ENCODE data around the gene NSUN4. TPM values are rescaled to one million over a fixed set of nuclear protein-coding genes. Genes with fewer than 3 reads are reported as not detected.

Gene NSUN4
- total and polyA plus RNA-seq, 10 of the 15 experiments (the other 5 are each of a cell fraction or from before 2014, with no cell fraction given) = 22.1 to 80.2 (median 29.6) TPM

DNA sequence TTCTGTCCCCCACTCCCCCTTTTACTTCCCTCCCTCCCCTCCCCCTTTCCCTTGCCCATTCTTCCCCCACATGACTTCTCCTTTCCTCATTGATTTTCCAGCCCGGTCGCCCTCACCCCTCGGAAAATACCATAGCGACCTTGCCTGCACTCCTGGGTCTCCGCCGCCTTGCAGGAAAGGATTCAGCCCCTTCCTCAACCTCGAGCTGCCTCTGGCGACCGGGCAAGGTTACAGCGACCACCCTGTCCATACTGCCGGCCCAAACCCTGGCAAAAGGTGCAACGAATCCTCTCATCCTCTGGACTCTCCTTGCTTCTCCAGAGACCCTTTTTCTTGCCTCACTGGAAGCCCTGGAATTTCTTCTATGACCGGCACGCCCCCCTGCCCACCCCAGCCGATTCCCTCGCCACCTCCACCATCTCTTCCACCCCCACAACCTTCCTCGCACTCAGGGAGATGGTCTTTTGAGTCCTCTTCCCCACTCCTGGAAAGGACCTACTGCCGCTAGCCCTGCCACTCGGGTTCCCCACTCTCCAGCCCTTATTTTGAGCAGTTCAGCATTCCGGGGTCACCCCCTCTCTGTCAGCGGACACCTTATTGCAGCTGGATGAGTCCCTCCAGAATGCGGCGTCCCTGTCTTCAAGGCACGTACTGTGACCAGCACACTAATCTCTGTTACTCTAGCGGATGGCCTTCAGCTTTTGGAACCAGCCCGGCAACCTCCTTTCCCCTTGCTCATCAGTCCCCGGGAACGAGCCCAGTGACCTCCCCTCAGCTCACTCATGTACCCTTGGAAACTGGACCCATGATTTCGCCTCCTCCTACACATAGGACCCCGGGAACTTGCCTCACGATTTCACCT is 846 bp downstream of the NSUN4 start:
- Histone ChIP-seq H3K9me3 (replicated peaks; ENCODE audit: control insufficient read depth, insufficient read depth, low read length) (no peaks in the 10 kb centered on the region), H3K79me2 (ENCODE audit: control insufficient read depth, insufficient read depth, low read length) (peaks cover 60% of the 10 kb centered on the region), H3K4me2 (ENCODE audit: control insufficient read depth, insufficient read depth) (peak overlapping the region; percentile 91), H3K27me3 (replicated peaks in 1 of 2; ENCODE audit: control insufficient read depth in 2 of 2, insufficient read depth in 2 of 2, low read length in 1 of 2) (no peaks in the 10 kb centered on the region), H3K27ac (ENCODE audit: control insufficient read depth, insufficient read depth) (peak overlapping the region; percentile 97), H4K20me1 (ENCODE audit: control insufficient read depth, insufficient read depth) (no peaks in the 10 kb centered on the region), H3K4me3 (peak overlapping the region; percentile 80), H3K4me1 (ENCODE audit: control insufficient read depth, insufficient read depth, low read length) (peaks cover 16% of the 10 kb centered on the region; the same call in 1 of the 2 replicates), H3K36me3 (ENCODE audit: control insufficient read depth in 2 of 2, insufficient read depth in 2 of 2, low read length in 1 of 2) (peaks cover 2 to 9% of the 10 kb centered on the region in 2 experiments; a peak in 2 of 4 replicates), H3K9ac (ENCODE audit: control insufficient read depth, insufficient read depth, low read length) (peak overlapping the region; percentile 97), H2AFZ (ENCODE audit: control insufficient read depth, low read depth, low read length) (peak overlapping the region; percentile 85; the same call in 1 of the 2 replicates)
- ChIA-PET POLR2A (interaction anchor here (1.7 to 5.1 kb wide), 4 partner anchors 8 to 37 kb away, joined by 6 to 55 read pairs (median 40); partner anchors contain the start of genes LRRC41 and UQCRH), CTCF (interaction anchor here (0.7 to 11.4 kb wide), 12 partner anchors 8 to 117 kb away, joined by 3 to 267 read pairs (median 6); partner anchors contain the start of genes LRRC41, RAD54L and UQCRH), RAD21 (ENCODE audit: unreplicated experiment) (interaction anchor here (1.1 to 5.6 kb wide), 9 partner anchors 9 to 211 kb away, joined by 5 to 49 read pairs (median 7); partner anchors contain the start of genes LRRC41, RAD54L and UQCRH), SMC1A (ENCODE audit: uncharacterized antibody, unreplicated experiment) (interaction anchor here (1.2 to 11.1 kb wide), 8 partner anchors 7 to 669 kb away, joined by 3 to 141 read pairs (median 8); partner anchors contain the start of genes LRRC41 and UQCRH)
- TSS peak; percentile 62 for BruUV-seq (replicated peaks)
- WGBS (ENCODE audit: insufficient coverage, insufficient replicate concordance, low lambda C conversion rate, missing lambda C conversion rate) = 54% methylated on average over 26 of the region's 31 CpGs
- DNase-seq (ENCODE audit: low read depth, low spot score) (no peak), FAIRE-seq (no peak), ATAC-seq (no peak; the same call in 2 of the 3 replicates)
- intact Hi-C loops (cut with micrococcal nuclease; ENCODE audit: unreplicated experiment) (loop anchor here (1.0 to 10.0 kb wide), 3 partner anchors 8 to 657 kb away; partner anchors contain the start of genes GPBP1L1, LRRC41, TMEM69 and UQCRH), in situ Hi-C loops (cut with MboI) (loop anchor here (5.0 kb wide), 1 partner anchor 39 kb away; the partner anchor contains the start of genes LRRC41 and UQCRH)
- TF ChIP-seq, protein P1, sequence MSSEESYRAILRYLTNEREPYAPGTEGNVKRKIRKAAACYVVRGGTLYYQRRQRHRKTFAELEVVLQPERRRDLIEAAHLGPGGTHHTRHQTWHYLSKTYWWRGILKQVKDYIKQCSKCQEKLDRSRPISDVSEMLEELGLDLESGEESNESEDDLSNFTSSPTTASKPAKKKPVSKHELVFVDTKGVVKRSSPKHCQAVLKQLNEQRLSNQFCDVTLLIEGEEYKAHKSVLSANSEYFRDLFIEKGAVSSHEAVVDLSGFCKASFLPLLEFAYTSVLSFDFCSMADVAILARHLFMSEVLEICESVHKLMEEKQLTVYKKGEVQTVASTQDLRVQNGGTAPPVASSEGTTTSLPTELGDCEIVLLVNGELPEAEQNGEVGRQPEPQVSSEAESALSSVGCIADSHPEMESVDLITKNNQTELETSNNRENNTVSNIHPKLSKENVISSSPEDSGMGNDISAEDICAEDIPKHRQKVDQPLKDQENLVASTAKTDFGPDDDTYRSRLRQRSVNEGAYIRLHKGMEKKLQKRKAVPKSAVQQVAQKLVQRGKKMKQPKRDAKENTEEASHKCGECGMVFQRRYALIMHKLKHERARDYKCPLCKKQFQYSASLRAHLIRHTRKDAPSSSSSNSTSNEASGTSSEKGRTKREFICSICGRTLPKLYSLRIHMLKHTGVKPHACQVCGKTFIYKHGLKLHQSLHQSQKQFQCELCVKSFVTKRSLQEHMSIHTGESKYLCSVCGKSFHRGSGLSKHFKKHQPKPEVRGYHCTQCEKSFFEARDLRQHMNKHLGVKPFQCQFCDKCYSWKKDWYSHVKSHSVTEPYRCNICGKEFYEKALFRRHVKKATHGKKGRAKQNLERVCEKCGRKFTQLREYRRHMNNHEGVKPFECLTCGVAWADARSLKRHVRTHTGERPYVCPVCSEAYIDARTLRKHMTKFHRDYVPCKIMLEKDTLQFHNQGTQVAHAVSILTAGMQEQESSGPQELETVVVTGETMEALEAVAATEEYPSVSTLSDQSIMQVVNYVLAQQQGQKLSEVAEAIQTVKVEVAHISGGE (CRISPR knock-in tag; IDR thresholded peaks at IDR 0.05) = 0 out of 2 replicates have a peak, but pooled peaks have one; percentile 3
- TF ChIP-seq, protein P2, sequence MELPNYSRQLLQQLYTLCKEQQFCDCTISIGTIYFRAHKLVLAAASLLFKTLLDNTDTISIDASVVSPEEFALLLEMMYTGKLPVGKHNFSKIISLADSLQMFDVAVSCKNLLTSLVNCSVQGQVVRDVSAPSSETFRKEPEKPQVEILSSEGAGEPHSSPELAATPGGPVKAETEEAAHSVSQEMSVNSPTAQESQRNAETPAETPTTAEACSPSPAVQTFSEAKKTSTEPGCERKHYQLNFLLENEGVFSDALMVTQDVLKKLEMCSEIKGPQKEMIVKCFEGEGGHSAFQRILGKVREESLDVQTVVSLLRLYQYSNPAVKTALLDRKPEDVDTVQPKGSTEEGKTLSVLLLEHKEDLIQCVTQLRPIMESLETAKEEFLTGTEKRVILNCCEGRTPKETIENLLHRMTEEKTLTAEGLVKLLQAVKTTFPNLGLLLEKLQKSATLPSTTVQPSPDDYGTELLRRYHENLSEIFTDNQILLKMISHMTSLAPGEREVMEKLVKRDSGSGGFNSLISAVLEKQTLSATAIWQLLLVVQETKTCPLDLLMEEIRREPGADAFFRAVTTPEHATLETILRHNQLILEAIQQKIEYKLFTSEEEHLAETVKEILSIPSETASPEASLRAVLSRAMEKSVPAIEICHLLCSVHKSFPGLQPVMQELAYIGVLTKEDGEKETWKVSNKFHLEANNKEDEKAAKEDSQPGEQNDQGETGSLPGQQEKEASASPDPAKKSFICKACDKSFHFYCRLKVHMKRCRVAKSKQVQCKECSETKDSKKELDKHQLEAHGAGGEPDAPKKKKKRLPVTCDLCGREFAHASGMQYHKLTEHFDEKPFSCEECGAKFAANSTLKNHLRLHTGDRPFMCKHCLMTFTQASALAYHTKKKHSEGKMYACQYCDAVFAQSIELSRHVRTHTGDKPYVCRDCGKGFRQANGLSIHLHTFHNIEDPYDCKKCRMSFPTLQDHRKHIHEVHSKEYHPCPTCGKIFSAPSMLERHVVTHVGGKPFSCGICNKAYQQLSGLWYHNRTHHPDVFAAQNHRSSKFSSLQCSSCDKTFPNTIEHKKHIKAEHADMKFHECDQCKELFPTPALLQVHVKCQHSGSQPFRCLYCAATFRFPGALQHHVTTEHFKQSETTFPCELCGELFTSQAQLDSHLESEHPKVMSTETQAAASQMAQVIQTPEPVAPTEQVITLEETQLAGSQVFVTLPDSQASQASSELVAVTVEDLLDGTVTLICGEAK (IDR thresholded peaks at IDR 0.05; ENCODE audit: borderline replicate concordance) = 0 out of 2 replicates have a peak, but pooled peaks have one; percentile 43
- TF ChIP-seq SREBF1 (IDR thresholded peaks at IDR 0.05; ENCODE audit: low read length) (0 out of 2 replicates have a peak, but pooled peaks have one; percentile 29), YY1 (IDR thresholded peaks at IDR 0.05; ENCODE audit: low read depth, low read length) (no peak), NBN (IDR thresholded peaks at IDR 0.05) (0 out of 2 replicates have a peak, but pooled peaks have one; percentile 13), RCOR1 (conservative IDR thresholded peaks at IDR 0.05; ENCODE audit: low read depth, low read length) (no peak)
- TF ChIP-seq, protein P3, sequence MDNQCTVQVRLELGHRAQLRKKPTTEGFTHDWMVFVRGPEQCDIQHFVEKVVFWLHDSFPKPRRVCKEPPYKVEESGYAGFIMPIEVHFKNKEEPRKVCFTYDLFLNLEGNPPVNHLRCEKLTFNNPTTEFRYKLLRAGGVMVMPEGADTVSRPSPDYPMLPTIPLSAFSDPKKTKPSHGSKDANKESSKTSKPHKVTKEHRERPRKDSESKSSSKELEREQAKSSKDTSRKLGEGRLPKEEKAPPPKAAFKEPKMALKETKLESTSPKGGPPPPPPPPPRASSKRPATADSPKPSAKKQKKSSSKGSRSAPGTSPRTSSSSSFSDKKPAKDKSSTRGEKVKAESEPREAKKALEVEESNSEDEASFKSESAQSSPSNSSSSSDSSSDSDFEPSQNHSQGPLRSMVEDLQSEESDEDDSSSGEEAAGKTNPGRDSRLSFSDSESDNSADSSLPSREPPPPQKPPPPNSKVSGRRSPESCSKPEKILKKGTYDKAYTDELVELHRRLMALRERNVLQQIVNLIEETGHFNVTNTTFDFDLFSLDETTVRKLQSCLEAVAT (IDR thresholded peaks at IDR 0.05) = peak; percentile 78

Data from GM12878 (cell line).